SKM-1 treated with dmso at 0.1 percent for 144 hours (cell line): ENCODE measurements around the gene RNF220.
"Not testable (repeated sequence)": the region's sequence is repeated elsewhere in the genome, so short reads cannot be mapped to it uniquely, and the experiment has no call there.

Source experiments
- DNase-seq: peaks from one replicate; lab custom pipeline; 2025; ENCODE audit not compliant: unreplicated experiment; lab: John Stamatoyannopoulos, UW

The RNF220 gene

DNA sequence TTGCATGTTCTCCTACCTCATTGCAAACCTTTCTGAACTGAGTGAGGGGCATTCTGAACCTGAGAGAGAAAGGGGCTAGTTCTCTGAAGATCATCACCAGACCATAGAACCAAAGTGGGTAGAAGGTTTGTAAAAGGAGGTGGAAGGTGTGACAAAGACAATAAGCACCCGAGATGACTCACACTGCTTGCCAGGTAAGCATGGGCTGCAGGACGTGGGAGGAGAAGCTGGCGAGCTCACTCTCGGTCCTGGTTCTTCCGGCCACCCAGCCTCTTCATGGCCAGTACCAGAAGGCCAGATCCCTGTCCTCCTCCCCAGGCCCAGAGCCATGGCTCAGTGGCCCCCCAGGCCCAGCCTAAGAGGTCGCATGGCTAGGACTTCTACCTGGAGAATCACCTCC lies 140.9 kb downstream of the RNF220 start:
- DNase-seq: no peak

DNA sequence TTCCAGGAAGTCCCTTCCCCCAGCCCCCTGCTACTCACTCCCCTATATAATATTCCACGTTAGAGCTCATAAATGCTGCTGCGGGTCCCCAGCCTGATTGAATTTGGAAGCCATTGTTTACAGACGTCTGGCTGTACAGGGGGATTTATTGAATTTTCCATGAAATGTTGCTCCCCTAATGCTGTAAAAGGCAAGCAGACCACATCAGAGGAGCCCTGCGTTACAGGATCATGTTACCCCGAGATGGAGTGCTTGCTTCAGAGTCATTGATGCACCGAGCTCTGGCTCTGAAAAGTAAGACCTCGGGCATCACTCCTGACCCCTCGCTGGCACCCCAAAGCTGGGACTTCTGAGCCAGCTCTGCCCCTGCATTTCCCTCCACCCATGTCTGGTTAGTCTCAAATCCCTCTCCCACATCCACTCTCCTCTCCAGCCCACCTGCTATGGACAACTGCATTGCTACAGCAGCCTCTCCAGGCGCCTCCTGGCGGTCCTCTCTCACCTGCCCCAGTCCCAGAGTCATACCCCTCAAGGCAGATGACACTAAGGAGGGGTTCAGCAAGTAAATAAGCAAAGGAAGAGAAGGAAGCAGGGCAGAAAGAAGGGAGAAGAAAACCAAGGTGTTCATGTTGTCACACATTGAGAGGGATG lies 141.5 kb downstream of the RNF220 start:
- no peak for DNase-seq

DNA sequence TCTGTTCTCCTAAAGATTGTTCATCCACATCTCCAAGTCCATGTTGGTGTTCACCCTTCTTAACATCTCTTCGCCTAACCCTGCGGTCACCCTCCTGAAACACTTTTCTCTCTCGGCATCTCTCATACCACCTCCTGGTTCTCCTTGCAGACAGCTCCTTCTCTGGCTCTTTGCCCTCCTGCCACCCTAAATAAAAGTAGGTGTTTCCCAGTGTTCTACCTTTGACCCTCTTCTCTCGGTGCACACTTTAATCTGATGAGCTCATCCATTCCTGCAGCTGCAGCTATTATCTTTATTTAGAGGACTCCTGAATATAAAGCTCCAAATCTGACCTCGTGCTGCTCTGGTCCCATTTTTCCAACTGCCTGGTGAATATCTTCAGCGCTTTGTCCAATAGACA lies 142.3 kb downstream of the RNF220 start:
- DNase-seq: no peak

DNA sequence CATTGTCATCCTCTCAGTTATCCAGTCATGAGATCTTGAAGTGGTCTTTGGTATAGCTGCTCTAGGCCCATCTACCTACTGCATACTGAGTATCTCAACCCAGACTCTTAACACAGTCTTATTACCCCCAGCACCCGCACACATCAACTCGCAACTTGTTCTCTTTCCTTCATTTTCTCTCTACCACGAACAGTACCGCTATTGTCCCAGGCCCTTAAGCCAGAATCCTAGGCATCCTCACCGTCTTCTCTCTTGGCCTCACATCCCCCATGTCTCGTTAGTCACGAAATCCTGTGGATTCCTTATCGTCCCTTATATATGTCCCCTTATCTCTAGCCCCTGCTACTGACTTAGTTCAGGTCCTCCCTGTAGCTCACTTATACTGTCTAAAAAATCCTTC lies 142.8 kb downstream of the RNF220 start:
- DNase-seq: no peak

DNA sequence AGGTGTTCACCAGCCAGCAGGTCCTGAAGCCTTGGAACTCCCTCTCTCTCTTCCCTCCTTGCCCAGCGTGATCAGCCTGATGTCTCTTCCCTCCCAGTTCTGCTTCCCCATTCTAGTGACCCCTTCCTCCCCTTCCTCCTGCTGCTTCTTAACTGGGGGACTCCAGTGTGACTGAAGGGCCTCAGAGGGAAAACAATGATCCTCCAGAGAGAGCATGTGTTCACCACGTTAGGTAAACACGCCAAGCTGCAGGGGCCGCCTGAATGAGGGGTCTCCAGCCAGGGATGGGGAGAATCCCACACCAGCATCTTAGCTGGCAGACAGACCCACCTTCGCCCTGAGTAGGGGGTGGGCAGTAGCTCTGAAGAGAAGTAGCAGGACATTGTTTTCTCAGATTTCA lies 144.5 kb downstream of the RNF220 start:
- DNase-seq: no peak

DNA sequence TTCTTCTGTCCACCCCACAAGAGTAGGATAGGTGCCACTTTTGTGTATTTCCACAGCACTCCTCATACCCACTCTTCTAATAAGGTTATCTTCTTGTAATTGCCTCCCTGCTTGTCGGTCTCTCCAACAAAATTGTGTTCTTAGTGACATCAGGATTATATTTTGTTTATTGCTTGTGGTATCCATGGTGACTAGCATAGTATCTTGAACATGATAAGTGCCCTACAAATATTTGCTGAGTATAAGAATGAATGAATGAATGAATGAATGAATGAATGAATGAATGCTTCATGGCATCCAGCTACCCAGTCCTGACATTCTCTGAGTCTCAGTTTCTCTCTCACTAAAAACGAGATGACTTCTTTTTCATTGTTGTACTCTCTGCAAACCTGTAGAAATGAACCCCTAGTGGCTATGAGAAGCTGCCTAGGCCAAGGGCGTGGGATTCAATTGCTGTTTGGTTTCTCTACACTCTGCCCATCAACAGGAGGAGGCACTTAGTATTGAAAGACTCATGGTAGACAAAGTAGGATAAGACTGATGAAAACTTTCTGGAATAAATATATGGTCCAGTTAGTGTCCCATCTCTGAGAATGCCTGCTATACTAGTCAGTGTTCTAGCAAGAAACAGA lies 148.2 kb downstream of the RNF220 start:
- DNase-seq: no peak

DNA sequence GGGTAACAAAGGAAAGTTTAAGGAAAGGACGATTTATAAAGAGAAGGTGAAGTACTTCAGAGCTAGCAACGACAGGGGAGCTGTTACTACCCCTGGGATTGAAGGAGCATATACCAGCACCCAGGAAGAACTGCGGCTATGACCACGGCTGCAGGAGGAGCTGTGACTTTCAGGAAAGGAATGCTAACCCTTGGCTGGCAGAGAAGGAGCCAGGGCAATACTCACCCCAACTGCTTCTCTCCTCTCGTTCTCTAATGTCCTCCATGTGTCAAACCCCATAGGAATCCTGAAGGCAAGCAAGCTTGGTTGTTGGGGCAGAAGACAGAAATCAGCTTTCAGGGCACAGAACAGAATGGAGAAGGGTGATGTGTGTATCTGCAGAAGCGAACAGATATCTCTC lies 148.7 kb downstream of the RNF220 start:
- DNase-seq: no peak

DNA sequence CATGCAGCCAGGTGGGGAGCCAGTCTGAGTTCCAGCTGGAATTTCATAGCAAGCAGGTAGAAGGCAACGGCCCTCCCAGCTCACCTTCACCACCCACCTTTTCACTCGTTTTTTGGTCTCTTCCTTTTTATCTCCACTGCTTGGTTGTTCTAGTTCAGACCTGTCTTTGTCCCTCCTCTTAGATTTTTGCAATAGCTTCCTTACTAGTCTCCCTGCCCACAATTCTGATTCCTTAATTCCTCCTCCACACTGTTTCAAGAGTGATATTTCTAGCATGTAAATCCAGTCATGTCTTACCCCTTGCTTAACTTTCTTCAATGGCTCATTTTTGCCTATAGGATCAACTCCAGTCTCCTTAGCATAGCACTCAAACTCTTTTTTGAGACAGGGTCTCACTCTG lies 149.7 kb downstream of the RNF220 start:
- no peak for DNase-seq

DNA sequence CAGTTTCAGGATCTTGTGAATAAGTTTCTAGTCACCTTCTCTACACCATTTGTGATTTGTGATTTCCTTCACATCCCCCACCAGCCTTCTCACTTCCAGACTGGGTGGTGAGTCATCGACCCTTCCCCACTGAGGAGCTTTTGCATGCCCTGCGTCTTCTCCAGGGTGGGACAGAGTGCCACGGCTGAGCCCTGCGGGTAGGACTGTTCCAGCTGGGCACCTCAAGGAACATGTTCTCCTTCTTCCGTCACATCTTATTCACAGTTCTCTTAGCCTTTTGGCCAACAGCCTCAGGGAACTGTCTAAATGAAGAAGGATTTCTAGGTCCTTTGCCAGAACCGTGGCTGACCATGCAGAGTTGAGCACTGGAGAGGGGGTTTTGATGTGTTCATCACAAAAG lies 152.7 kb downstream of the RNF220 start:
- DNase-seq: no peak

DNA sequence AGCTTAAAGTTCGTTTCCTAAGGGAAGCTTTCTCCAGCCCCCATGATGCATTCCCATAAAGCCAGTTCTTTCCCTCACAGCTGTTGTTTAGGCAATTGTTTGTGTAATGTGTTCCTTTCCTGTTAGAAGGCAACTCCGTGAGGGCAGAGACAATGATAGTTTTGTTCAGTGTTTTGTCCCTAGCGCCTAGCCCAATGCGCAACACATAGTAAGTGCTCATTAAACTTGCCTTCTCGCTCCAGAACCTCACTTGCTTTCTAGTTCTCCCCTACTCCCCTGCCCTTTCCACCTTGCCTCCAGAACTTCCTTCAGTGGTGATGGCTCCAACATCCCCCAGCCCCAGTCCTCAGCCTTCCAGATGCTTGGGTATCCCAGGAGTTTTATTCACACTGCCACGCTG lies 153.8 kb downstream of the RNF220 start:
- DNase-seq: no peak

DNA sequence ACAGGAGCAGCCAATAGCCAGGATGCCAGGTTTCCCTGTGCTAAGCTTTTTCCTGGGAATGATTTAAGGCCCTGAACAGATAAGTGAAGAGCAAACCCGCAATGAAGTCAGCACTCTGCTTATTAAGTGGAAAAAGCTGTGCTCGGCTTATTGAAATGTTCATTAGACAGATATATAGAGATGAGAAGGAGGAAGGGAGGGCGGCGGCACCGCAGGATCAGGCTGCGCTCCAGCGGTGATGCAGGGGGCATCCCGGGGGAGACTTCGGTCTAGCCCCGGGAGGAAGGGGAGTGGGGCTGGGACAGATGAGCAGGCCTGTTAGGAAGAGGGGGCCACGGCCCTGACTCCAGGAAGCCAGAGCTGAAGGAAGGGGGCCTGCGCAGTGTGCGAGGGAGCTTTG lies 154.3 kb downstream of the RNF220 start:
- DNase-seq: no peak

DNA sequence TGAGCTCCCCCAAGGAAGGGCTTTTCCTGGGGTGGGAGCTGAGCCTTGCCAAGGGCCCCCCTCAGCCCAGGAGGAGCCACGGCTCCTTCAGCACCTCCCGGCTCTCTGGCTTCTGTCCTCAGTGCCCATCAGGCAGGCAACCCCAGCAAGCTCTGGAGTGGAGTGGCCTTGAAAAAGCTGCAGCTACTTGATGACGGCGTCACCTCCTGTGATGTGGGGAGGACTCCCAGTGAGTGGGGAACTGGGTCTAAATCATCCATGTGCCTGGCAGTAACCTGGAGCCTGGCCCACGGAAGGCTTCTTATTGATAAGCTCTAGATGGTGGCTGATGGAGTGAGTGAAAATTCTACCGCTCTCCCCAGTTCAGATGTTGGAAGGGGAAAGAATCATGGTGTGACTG lies 154.9 kb downstream of the RNF220 start:
- DNase-seq: no peak

DNA sequence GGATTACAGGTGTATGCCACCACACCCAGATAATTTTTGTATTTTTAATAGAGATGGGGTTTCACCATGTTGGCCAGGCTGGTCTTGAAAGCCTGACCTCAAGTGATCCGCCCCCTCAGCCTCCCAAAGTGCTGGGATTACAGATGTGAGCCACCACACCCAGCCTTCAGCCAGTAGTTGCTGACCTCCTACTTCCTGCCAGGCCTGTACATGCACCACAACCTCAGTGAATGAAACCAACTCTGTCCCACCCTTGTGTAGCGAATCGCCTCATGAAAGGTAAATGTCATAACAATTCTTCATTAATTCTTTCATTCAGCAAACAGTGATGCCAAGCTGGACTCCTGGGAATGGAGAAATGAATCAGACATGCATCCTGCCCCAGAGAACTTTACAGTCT lies 155.6 kb downstream of the RNF220 start:
- DNase-seq: not testable (repeated sequence)

DNA sequence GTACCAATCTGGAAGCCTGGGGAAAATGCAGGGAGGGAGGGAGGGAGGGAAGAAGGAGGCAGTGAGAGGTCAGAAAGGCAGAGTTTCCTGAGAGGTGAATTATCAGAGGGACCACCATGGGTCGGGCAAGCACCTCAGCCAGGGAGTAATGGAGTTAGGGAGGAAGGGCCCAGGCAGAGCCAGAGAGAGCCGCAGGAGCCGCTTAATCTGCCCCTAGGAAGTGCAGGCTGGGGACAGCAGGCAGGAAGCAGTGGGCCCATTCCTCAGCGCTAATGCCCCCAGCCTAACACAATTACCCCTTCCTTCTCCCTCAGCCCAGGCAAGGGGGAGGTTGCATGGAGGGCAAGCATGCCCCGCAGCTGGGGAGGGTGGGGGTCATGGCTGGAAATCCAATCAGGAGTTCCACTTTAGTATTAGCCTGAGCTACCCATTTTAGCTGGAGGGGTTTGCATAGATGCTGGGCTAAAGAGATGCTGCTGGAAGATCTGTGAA lies 160.2 kb downstream of the RNF220 start:
- DNase-seq: no peak

DNA sequence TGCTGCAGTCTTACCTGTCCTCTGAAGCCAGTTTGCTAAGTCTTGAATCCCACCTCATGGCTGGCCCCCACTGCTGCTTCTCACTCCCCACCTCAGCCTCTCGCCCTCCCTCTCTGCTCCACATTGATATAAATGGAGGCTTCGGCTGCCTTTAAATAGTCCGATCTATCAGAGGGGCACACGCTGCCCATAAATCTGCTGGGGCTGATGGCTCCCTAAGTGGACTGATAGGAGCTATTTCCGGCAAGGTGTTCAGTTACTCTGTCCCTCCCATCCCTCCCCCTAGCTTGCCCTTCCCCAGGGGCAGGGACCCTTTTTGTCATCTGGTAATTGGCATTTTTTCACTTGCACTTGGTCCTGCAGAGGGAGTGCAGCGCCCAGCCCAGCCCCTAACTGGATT lies 160.8 kb downstream of the RNF220 start:
- DNase-seq: no peak

DNA sequence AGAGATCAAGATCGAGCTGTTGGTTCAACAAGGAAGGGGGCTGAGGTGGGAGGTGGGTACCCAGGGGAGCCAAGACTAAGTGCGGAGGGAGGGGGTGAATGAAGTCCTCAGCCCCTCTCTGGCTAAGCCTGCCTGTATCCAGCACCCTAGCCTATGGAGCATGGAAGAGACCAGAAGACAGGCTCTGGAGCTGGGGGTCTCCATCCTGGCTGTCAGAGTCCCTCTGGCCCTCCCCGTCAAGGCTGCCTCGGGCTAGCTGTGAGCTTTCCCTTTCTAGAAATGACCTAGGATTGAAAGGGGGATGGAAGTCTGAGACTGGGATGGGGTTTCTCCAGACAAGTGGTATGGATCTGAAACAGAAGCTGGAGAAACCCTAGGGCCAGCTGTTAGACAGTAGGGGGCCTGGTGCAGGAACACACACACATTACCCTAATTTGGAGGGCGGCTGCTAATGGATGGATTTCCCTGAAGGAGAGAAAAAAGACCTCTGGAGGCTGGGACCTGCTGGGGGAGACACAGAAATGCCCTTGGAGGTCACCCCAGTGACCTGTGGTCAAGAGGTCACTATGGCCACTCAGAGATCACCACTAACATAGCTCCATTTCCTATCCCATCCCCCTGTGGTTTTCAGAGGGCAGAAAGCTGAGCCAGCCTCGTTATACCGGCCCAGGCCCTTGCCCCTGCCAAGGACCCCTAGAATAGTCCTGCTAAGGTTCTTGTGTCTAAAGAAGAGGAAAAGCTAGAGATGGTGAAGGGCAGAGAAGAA lies 161.4 kb downstream of the RNF220 start:
- DNase-seq: no peak

DNA sequence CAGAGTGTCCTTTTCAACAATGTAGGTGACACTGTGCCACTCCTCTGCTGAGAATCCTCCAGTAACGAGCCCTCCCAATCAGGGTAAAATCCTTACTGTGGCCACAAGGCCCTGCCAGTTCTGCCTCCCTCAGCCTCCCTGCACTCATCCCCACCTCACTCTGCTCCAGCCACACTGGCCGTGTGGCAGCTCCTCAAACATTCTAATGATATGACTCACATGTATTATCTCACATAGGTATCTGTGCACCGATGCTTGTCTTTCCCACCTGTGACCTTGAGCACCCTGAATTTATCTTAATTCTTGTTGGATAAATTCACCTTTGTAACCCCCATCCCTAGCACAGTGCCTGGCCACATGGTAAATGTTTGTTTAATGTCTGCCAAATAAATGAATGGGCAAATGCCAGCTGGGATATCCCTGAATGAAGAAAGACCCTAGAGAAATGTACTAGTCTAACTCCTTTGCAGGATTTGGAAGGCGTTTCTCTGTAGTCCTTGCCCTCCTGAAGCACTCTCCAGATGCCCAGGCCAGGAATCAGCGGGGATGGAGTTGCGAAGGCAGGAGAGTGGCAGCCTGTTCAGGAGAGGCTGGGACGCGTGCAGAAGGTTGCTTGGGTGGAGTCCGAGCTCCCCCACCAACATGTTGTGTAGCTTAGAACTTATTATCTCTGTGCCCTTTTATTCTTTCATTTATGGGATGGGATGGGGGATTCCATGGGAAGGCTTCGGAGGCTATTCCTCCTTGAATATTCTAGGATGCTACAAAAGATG lies 163.3 kb downstream of the RNF220 start:
- DNase-seq: no peak

DNA sequence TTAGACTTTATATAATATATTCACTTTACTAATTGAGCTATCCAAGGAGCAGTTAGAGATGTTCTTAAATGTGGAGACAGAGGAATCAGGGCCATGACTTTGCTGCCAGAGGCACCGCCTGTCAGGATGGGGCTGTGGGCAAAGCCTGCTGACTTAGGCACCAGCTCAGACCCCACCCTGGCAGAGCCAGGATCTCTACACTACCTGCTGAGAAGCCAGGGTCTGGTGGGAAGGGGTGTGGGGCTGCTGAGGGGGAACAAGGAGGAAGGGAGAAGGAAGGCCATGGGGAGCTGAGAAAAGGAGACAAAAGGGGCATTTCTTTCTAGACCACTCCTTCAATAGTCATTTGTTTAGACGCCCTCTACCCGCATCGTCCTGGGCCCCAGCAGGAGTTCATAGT lies 164.4 kb downstream of the RNF220 start:
- DNase-seq: no peak

DNA sequence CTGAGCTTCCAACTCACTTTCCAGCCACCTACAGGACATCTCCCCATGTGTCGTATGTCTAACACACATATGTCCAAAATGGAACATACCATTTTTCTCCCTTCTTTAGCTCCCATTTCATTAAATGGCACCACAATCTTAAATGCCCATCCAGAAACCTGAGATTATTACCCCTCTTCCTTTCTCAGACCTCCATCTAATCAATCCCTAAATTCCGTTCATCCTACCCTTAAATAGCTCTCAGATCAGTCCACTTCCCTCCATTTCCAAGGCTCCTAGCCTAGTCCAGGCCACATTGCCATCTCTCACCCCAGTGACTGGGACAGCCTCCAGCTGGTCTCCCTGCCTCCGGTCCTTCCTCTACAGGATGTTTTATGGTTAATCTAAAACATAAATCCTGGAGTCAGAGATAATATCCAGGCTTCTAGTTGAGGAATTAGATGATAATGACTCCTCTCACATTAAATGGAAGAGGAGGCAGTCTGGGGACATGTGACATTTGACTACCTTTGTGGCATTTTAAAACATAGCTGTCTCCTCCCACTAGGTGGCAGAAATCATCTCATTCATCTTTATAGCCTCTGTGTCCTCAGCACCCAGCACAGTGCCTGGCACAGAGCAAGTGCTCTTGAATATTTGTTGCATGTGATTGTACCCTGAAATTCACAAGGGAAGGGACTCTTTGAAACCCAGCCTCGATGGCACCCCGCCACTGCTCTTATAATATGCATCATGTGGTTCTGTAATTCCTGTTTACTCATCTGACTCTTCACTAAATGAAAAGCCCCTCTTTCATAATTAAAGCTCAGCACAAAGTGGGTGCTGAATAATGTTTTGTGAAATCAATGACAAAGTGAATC lies 166.9 kb downstream of the RNF220 start:
- DNase-seq: no peak

DNA sequence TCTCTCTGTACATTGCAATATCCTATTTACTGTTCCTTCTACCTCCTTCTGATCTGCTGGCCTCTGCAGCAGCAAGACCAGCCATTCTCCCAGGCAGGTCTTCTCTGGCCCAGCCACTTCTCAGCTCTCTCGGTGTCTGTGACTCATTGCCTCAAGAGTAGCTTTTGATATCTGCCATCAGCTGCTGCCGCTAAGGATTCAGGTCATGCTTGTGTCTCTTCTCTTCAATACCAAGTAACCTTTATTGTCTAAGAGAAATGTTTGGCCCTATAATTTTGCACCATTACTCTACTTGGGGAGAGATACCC lies 167.5 kb downstream of the RNF220 start:
- no peak for DNase-seq

DNA sequence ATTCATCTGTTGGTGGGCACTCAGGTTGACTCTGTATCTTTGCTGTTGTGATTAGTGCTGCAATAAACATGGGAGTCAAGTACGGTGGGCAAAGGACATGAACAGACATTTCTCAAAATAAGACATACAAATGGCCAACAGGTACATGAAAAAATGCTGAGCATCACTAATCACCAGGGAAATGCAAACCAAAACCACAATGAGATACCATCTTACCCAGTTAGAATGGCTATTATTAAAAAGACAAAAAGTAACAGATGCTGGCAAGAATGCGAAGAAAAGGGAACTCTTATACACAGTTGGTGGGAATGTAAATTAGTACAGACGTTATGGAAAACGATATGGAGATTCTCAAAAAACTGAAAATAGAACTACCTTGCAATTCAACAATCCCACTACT lies 170.3 kb downstream of the RNF220 start:
- no peak for DNase-seq
